Cerebellar cortex (tissue), 1 donor: Measurements from ENCODE around the gene BGLAP.

Experiments used
- DNase-seq: peaks from one replicate; pipeline ENCODE4 v3.0.0-alpha.2; 2015; ENCODE audit warnings: low spot score

Gene BGLAP

GRCh38 chr1:156257711-156258110, 15.7 kb downstream of the BGLAP start:
- DNase-seq, result no peak

GRCh38 chr1:156258859-156259258, 16.9 kb downstream of the BGLAP start:
- DNase-seq, result no peak

- DNase-seq, result no peak
Measured at GRCh38 chr1:156259805-156260204, 17.8 kb downstream of the BGLAP start.

GRCh38 chr1:156260896-156261295, 18.9 kb downstream of the BGLAP start:
- DNase-seq, result no peak

GRCh38 chr1:156262461-156263287, 20.7 kb downstream of the BGLAP start:
- DNase-seq, result no peak

- no peak for DNase-seq
Measured at GRCh38 chr1:156263288-156263655, 21.3 kb downstream of the BGLAP start.

GRCh38 chr1:156266051-156266450, 24.1 kb downstream of the BGLAP start:
- no peak for DNase-seq

- no peak for DNase-seq
Measured at GRCh38 chr1:156268336-156268735, 26.4 kb downstream of the BGLAP start.

GRCh38 chr1:156270314-156270713, 28.3 kb downstream of the BGLAP start:
- DNase-seq, result no peak

GRCh38 chr1:156276532-156276931, 34.5 kb downstream of the BGLAP start:
- no peak for DNase-seq

GRCh38 chr1:156276966-156277381, 35.0 kb downstream of the BGLAP start:
- DNase-seq, result no peak

GRCh38 chr1:156279837-156280236, 37.9 kb downstream of the BGLAP start:
- DNase-seq, result no peak

GRCh38 chr1:156281281-156281680, 39.3 kb downstream of the BGLAP start:
- DNase-seq, result no peak

GRCh38 chr1:156281693-156282478, 39.9 kb downstream of the BGLAP start:
- DNase-seq, result peak; percentile 50

- peak; percentile 98 for DNase-seq
Measured at GRCh38 chr1:156282479-156283222, 40.7 kb downstream of the BGLAP start, which contains the start of gene SMG5. SMG5 (minus strand) TSS chr1:156282825; CDS start chr1:156282680, 145 bp downstream.

GRCh38 chr1:156283521-156283920, 41.5 kb downstream of the BGLAP start:
- DNase-seq, result no peak

GRCh38 chr1:156284112-156284511, 42.1 kb downstream of the BGLAP start, which contains the start of gene TMEM79:
TMEM79 (plus strand) TSS chr1:156284325; CDS start chr1:156285227, 902 bp downstream.
- DNase-seq, result no peak

- no peak for DNase-seq
Measured at GRCh38 chr1:156284757-156285156, 42.8 kb downstream of the BGLAP start.

- no peak for DNase-seq
Measured at GRCh38 chr1:156285437-156285836, 43.5 kb downstream of the BGLAP start.

- DNase-seq, result no peak
Measured at GRCh38 chr1:156286061-156286460, 44.1 kb downstream of the BGLAP start.

GRCh38 chr1:156289857-156290256, 47.9 kb downstream of the BGLAP start:
- DNase-seq, result no peak
